GM23338 (cell line): ENCODE data around the gene POFUT2. TPM values are rescaled to one million over a fixed set of nuclear protein-coding genes. Genes with fewer than 3 reads are reported as not detected.

Experiments
- ATAC-seq: fragments of 200-7000 bp; cut with Tn5 transposase; 3 replicates; pipeline ENCODE4 v1.9.1; 2020
- DNase-seq: peaks from one replicate; pipeline ENCODE4 v3.0.0-alpha.2; 2015; ENCODE audit warnings: low spot score
- H2AFZ ChIP-seq: fragments of 200-600 bp; sonication (generic); 2 replicates; pipeline ENCODE4 v1.8.0; 2016; ENCODE audit warnings: antibody characterized with exemption, mild to moderate bottlenecking, moderate library complexity
- H3F3A ChIP-seq: fragments of 200-600 bp; sonication (generic); replicated peaks from 2 replicates; pipeline ENCODE4 v1.8.0; 2017; ENCODE audit warnings: antibody characterized with exemption, mixed run types, low read depth
- H3K27ac ChIP-seq: fragments of 200-600 bp; sonication (generic); 2 replicates; pipeline ENCODE4 v1.6.1; 2016; ENCODE audit warnings: low read depth
- H3K27me3 ChIP-seq: fragments of 200-600 bp; sonication (generic); 2 replicates; pipeline ENCODE4 v1.8.0; 2016; ENCODE audit warnings: mild to moderate bottlenecking, mixed run types, moderate library complexity; ENCODE audit not compliant: insufficient read depth
- H3K36me3 ChIP-seq: fragments of 200-600 bp; sonication (generic); 2 replicates; pipeline ENCODE4 v1.8.0; 2016; ENCODE audit warnings: mild to moderate bottlenecking; ENCODE audit not compliant: insufficient read depth
- H3K4me1 ChIP-seq: fragments of 200-600 bp; sonication (generic); 2 replicates; pipeline ENCODE4 v1.8.0; 2016; ENCODE audit warnings: mild to moderate bottlenecking, moderate library complexity; ENCODE audit not compliant: insufficient read depth
- H3K4me2 ChIP-seq: fragments of 200-600 bp; sonication (generic); 2 replicates; pipeline ENCODE4 v1.7.1; 2017; ENCODE audit warnings: mixed run types
- H3K4me3 ChIP-seq: fragments of 200-600 bp; sonication (generic); 2 replicates; pipeline ENCODE4 v1.6.1; 2016; ENCODE audit warnings: mixed run types
- H3K79me2 ChIP-seq: fragments of 200-600 bp; sonication (generic); replicated peaks from 2 replicates; pipeline ENCODE4 v1.8.0; 2017; ENCODE audit warnings: mild to moderate bottlenecking; ENCODE audit not compliant: insufficient read depth
- H3K9me2 ChIP-seq: fragments of 200-600 bp; sonication (generic); 2 replicates; pipeline ENCODE4 v1.8.0; 2017; ENCODE audit not compliant: insufficient read depth
- H4K20me1 ChIP-seq: fragments of 200-600 bp; sonication (generic); replicated peaks from 2 replicates; pipeline ENCODE4 v1.8.0; 2017; ENCODE audit warnings: mild to moderate bottlenecking; ENCODE audit not compliant: insufficient read depth
- H3K27ac Mint-ChIP-seq: 2 replicates; pipeline ENCODE4 v1.8.0; 2020; ENCODE audit warnings: inconsistent platforms, mild to moderate bottlenecking, moderate library complexity, mixed read lengths
- H3K27me3 Mint-ChIP-seq: 3 replicates; pipeline ENCODE4 v1.8.0; 2022; ENCODE audit warnings: low read depth, mild to moderate bottlenecking, moderate library complexity, mixed read lengths, inconsistent platforms; ENCODE audit not compliant: insufficient read depth, poor library complexity
- H3K36me3 Mint-ChIP-seq: 3 replicates; pipeline ENCODE4 v1.8.0; 2021; ENCODE audit warnings: low read depth, mild to moderate bottlenecking, inconsistent platforms, moderate library complexity, mixed read lengths
- H3K4me1 Mint-ChIP-seq: 3 replicates; pipeline ENCODE4 v1.8.0; 2020; ENCODE audit warnings: mild to moderate bottlenecking, inconsistent platforms, mixed read lengths
- H3K4me3 Mint-ChIP-seq: 3 replicates; pipeline ENCODE4 v1.8.0; 2021; ENCODE audit warnings: moderate library complexity, mild to moderate bottlenecking, inconsistent platforms, mixed read lengths
- H3K9me3 Mint-ChIP-seq: 3 replicates; pipeline ENCODE4 v1.8.0; 2020; ENCODE audit warnings: moderate library complexity, mild to moderate bottlenecking, inconsistent platforms, mixed read lengths
- CREB1 ChIP-seq: fragments of 250-450 bp; sonication (Bioruptor Pico); IDR thresholded peaks from 2 replicates; pipeline ENCODE4 v1.5.0; 2020; ENCODE audit warnings: low read depth, mild to moderate bottlenecking, moderate library complexity
- EZH2phosphoT487 ChIP-seq: fragments of 200-600 bp; sonication (generic); IDR thresholded peaks from one replicate; pipeline ENCODE4 v1.8.1; 2018; ENCODE audit warnings: antibody characterized with exemption; ENCODE audit not compliant: unreplicated experiment
- JUNB ChIP-seq: IDR thresholded peaks from one replicate; pipeline ENCODE4 v1.6.1; 2016; ENCODE audit warnings: antibody characterized with exemption; ENCODE audit not compliant: unreplicated experiment
- STAT1 ChIP-seq: IDR thresholded peaks from one replicate; pipeline ENCODE4 v1.6.1; 2016; ENCODE audit warnings: antibody characterized with exemption; ENCODE audit not compliant: unreplicated experiment
- ZNF114 ChIP-seq: fragments of 250-450 bp; sonication (Bioruptor Pico); IDR thresholded peaks from 2 replicates; pipeline ENCODE4 v1.5.0; 2020; ENCODE audit warnings: mild to moderate bottlenecking, moderate library complexity
- ZNF331 ChIP-seq: fragments of 250-450 bp; sonication (Bioruptor Pico); IDR thresholded peaks from 2 replicates; pipeline ENCODE4 v1.5.0; 2020; ENCODE audit warnings: low read depth, mild to moderate bottlenecking, moderate library complexity
- polyA plus RNA-seq: library from polyadenylated mRNA; unstranded; fragments of >200 nt; fragmentation: Nextera tagmentation; extraction: Ambion mirVana; gene quantifications from 2 replicates; pipeline ENCODE4 v1.2.1, GENCODE V29; 2016
- total RNA-seq: library from RNA; depleted of rRNA; stranded (reverse); fragments of >200 nt; shearing (Covaris generic); gene quantifications from 2 replicates; pipeline ENCODE4 v1.2.3, GENCODE V29; 2014
- TF ChIP-seq, protein P1 (sequence below): fragments of 250-450 bp; sonication (Bioruptor Pico); IDR thresholded peaks from 2 replicates; pipeline ENCODE4 v1.5.0; 2020; ENCODE audit warnings: mild to moderate bottlenecking, moderate library complexity
- TF ChIP-seq, protein P2 (sequence below): IDR thresholded peaks from one replicate; pipeline ENCODE4 v1.6.1; 2018; ENCODE audit warnings: antibody characterized with exemption; ENCODE audit not compliant: unreplicated experiment

POFUT2 gene
- total and polyA plus RNA-seq, 2 experiments from 2014 or later, result 12.1 to 34.5 TPM

DNA sequence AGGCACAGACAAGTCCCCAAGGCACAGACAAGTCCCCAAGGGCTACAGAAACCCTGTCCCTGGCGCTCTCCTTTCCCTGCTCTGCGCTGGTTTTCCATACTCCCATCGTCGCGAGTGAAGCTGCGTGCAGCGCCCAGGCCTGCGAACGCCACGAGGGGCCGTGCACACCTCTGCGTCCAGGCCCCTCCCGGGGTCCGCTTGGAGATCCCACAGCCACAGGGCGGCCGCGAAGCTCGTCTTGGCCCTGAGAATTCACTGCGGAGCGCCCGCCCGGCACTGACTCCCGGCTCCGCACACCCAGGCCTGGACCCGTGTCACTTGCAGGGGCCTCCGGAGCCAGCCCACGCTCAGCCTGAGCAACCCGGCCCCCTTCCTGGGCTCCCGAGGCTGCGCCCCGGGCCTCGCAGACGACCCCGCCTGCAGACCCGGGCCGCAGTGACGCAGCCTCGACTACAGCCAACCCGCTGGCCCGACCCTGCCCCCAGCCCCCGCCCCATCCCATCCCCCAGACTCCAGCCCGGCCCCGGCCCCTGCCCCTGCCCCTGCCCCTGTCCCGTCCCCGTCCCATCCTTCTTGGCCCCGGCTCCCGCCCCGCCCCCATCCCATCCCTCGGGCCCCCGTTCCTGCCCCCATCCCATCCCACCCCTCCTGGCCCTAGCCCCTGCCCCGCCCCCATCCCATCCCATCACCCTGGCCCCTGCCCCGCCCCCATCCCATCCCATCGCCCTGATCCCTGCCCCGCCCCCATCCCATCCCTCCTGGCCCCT lies 841 bp downstream of the POFUT2 start:
- H3K27ac ChIP-seq, result 0 out of 2 replicates have a peak overlapping the region, but pooled peaks have one; percentile 26
- H3K79me2 ChIP-seq, result peaks cover 34% of the 10 kb centered on the region
- peak; percentile 86 for DNase-seq

DNA sequence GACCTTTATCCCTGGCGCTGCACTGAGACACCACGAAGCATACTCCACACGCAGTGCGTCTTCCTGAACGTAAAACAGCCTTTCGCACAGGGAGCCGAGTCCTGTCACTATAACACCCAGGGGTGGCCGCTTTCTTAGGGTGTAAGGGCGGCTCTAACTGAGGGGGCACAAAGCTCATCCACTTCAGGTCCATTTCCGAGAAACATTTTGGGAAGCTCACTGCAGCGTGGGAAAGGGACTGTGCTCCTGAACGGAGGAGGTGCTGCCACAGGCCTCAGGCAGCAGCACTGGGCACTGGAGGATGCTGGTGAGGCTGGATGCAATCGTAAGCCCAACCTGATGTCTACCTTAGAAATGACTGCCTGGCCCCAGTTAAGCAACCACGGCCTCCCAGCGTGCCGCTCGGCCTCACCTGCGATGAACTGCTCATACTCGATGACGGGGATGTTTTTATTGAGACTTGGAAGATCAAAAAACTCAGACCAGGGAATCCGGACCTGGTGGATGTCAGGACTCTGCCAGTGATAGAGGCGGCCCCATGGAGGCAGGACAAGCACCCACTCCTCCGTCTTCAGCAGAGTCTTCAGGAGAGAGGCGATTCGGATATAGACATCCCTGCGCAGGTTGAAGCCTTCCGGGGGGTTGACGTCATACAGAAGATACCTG lies 2.3 kb downstream of the POFUT2 start:
- H4K20me1 ChIP-seq, result peaks cover 20% of the 10 kb centered on the region
- TF ChIP-seq, protein P1, sequence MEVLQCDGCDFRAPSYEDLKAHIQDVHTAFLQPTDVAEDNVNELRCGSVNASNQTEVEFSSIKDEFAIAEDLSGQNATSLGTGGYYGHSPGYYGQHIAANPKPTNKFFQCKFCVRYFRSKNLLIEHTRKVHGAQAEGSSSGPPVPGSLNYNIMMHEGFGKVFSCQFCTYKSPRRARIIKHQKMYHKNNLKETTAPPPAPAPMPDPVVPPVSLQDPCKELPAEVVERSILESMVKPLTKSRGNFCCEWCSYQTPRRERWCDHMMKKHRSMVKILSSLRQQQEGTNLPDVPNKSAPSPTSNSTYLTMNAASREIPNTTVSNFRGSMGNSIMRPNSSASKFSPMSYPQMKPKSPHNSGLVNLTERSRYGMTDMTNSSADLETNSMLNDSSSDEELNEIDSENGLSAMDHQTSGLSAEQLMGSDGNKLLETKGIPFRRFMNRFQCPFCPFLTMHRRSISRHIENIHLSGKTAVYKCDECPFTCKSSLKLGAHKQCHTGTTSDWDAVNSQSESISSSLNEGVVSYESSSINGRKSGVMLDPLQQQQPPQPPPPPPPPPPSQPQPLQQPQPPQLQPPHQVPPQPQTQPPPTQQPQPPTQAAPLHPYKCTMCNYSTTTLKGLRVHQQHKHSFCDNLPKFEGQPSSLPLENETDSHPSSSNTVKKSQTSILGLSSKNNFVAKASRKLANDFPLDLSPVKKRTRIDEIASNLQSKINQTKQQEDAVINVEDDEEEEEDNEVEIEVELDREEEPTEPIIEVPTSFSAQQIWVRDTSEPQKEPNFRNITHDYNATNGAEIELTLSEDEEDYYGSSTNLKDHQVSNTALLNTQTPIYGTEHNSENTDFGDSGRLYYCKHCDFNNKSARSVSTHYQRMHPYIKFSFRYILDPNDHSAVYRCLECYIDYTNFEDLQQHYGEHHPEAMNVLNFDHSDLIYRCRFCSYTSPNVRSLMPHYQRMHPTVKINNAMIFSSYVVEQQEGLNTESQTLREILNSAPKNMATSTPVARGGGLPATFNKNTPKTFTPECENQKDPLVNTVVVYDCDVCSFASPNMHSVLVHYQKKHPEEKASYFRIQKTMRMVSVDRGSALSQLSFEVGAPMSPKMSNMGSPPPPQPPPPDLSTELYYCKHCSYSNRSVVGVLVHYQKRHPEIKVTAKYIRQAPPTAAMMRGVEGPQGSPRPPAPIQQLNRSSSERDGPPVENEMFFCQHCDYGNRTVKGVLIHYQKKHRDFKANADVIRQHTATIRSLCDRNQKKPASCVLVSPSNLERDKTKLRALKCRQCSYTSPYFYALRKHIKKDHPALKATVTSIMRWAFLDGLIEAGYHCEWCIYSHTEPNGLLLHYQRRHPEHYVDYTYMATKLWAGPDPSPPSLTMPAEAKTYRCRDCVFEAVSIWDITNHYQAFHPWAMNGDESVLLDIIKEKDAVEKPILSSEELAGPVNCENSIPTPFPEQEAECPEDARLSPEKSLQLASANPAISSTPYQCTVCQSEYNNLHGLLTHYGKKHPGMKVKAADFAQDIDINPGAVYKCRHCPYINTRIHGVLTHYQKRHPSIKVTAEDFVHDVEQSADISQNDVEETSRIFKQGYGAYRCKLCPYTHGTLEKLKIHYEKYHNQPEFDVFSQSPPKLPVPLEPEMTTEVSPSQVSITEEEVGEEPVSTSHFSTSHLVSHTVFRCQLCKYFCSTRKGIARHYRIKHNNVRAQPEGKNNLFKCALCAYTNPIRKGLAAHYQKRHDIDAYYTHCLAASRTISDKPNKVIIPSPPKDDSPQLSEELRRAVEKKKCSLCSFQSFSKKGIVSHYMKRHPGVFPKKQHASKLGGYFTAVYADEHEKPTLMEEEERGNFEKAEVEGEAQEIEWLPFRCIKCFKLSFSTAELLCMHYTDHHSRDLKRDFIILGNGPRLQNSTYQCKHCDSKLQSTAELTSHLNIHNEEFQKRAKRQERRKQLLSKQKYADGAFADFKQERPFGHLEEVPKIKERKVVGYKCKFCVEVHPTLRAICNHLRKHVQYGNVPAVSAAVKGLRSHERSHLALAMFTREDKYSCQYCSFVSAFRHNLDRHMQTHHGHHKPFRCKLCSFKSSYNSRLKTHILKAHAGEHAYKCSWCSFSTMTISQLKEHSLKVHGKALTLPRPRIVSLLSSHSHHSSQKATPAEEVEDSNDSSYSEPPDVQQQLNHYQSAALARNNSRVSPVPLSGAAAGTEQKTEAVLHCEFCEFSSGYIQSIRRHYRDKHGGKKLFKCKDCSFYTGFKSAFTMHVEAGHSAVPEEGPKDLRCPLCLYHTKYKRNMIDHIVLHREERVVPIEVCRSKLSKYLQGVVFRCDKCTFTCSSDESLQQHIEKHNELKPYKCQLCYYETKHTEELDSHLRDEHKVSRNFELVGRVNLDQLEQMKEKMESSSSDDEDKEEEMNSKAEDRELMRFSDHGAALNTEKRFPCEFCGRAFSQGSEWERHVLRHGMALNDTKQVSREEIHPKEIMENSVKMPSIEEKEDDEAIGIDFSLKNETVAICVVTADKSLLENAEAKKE (CRISPR knock-in tag), result no peak
- no peak for TF ChIP-seq ZNF114 (CRISPR knock-in tag)
- peak overlapping the region; percentile 80 for H3K4me3 Mint-ChIP-seq
- H3K27me3 ChIP-seq, result no peaks in the 10 kb centered on the region
- H3K4me1 ChIP-seq, result peaks cover 4% of the 10 kb centered on the region; the same call in 1 of the 2 replicates
- H3K27me3 Mint-ChIP-seq, result peaks cover 5% of the 10 kb centered on the region
- H3K36me3 ChIP-seq, result peaks cover 15% of the 10 kb centered on the region
- H3K4me3 ChIP-seq, result no peak overlapping the region
- H3K79me2 ChIP-seq, result peaks cover 34% of the 10 kb centered on the region
- no peak for ATAC-seq
- no peaks in the 10 kb centered on the region for H3K9me2 ChIP-seq
- no peak overlapping the region for H3K27ac Mint-ChIP-seq
- no peaks in the 10 kb centered on the region for H3K9me3 Mint-ChIP-seq
- H2AFZ ChIP-seq, result no peak overlapping the region
- peaks cover 6% of the 10 kb centered on the region; the same call in 1 of the 2 replicates for H3F3A ChIP-seq
- H3K4me2 ChIP-seq, result no peak overlapping the region
- DNase-seq, result no peak
- peaks cover 7% of the 10 kb centered on the region; the same call in 1 of the 3 replicates for H3K4me1 Mint-ChIP-seq
- no peak overlapping the region for H3K27ac ChIP-seq
- H3K36me3 Mint-ChIP-seq, result peaks cover 36% of the 10 kb centered on the region

More for the DNA sequence above, 841 bp downstream of the POFUT2 start:
- H2AFZ ChIP-seq, result no peak overlapping the region
- peaks cover 4% of the 10 kb centered on the region; the same call in 1 of the 2 replicates for H3K4me1 ChIP-seq
- peaks cover 7% of the 10 kb centered on the region; the same call in 1 of the 3 replicates for H3K4me1 Mint-ChIP-seq
- H3K4me3 Mint-ChIP-seq, result peak overlapping the region; percentile 81
- peaks cover 35% of the 10 kb centered on the region for H3K36me3 Mint-ChIP-seq
- peak overlapping the region; percentile 84 for H3K4me3 ChIP-seq
- TF ChIP-seq STAT1, result no peak
- no peak for TF ChIP-seq ZNF331 (CRISPR knock-in tag)
- TF ChIP-seq, protein P2, sequence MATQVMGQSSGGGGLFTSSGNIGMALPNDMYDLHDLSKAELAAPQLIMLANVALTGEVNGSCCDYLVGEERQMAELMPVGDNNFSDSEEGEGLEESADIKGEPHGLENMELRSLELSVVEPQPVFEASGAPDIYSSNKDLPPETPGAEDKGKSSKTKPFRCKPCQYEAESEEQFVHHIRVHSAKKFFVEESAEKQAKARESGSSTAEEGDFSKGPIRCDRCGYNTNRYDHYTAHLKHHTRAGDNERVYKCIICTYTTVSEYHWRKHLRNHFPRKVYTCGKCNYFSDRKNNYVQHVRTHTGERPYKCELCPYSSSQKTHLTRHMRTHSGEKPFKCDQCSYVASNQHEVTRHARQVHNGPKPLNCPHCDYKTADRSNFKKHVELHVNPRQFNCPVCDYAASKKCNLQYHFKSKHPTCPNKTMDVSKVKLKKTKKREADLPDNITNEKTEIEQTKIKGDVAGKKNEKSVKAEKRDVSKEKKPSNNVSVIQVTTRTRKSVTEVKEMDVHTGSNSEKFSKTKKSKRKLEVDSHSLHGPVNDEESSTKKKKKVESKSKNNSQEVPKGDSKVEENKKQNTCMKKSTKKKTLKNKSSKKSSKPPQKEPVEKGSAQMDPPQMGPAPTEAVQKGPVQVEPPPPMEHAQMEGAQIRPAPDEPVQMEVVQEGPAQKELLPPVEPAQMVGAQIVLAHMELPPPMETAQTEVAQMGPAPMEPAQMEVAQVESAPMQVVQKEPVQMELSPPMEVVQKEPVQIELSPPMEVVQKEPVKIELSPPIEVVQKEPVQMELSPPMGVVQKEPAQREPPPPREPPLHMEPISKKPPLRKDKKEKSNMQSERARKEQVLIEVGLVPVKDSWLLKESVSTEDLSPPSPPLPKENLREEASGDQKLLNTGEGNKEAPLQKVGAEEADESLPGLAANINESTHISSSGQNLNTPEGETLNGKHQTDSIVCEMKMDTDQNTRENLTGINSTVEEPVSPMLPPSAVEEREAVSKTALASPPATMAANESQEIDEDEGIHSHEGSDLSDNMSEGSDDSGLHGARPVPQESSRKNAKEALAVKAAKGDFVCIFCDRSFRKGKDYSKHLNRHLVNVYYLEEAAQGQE, result no peak
- no peak for TF ChIP-seq EZH2phosphoT487
- TF ChIP-seq CREB1 (CRISPR knock-in tag), result peak; percentile 65; the same call in 1 of the 2 replicates
- TF ChIP-seq ZNF114 (CRISPR knock-in tag), result no peak
- no peak for TF ChIP-seq JUNB
- peaks cover 8% of the 10 kb centered on the region; the same call in 1 of the 2 replicates for H3F3A ChIP-seq
- H3K27me3 ChIP-seq, result no peaks in the 10 kb centered on the region
- peaks cover 6% of the 10 kb centered on the region for H3K27me3 Mint-ChIP-seq
- H4K20me1 ChIP-seq, result peaks cover 20% of the 10 kb centered on the region
- peak overlapping the region; percentile 92 for H3K4me2 ChIP-seq
- peaks cover 12% of the 10 kb centered on the region for H3K36me3 ChIP-seq
- no peak overlapping the region for H3K27ac Mint-ChIP-seq
- no peaks in the 10 kb centered on the region; the same call in 2 of the 3 replicates for H3K9me3 Mint-ChIP-seq
- H3K9me2 ChIP-seq, result no peaks in the 10 kb centered on the region
- peak; percentile 71 for ATAC-seq
